K562 (cell line): ENCODE data around the gene GNA15. TPM values are rescaled to one million over a fixed set of nuclear protein-coding genes. Genes with fewer than 3 reads are reported as not detected.

Experiments
- ATAC-seq: fragments of 200-7000 bp; cut with Tn5 transposase; 3 replicates; pipeline ENCODE4 v1.9.1; 2020; ENCODE audit warnings: moderate library complexity
- BruUV-seq: library from RNA; stranded (reverse); fragments of 400-500 nt; replicated peaks from 2 replicates; lab custom pipeline; 2021; lab: Mats Ljungman, UMichigan
- CTCF ChIA-PET: fragments of 300-600 bp; formaldehyde crosslinking; extraction: SDS; loops from one replicate; lab custom pipeline; 2021; ENCODE audit warnings: low intra/inter-chr PET ratio; lab: Yijun Ruan, JAX
- POLR2A ChIA-PET: fragments of 300-600, 350-650 bp; sonication (Branson Sonifier 250); formaldehyde crosslinking; extraction: SDS; loops from one replicate; lab custom pipeline; 2021; ENCODE audit warnings: antibody characterized with exemption, inconsistent platforms; lab: Yijun Ruan, JAX
- DNase-seq, 4 experiments: peaks; one replicate each; pipeline versions ENCODE4 v3.0.0 to v3.0.0-alpha.2; 2011 to 2018; ENCODE audit warnings: low spot score in 3 of 4, mixed read lengths in 3 of 4; ENCODE audit errors: extremely low read depth in 1 of 4
- FAIRE-seq: peaks from 2 replicates; lab custom pipeline; 2011; peaks lifted over from hg19 to GRCh38; lab: Jason Lieb, UNC
- H2AFZ ChIP-seq: 2 replicates; pipeline ENCODE4 v1.6.0; 2011; ENCODE audit warnings: low read depth, low read length, control low read depth, inconsistent platforms
- H3K27ac ChIP-seq: fragments of 200-600 bp; 3 replicates; pipeline ENCODE4 v1.8.0; 2011; ENCODE audit warnings: low read depth, mild to moderate bottlenecking, control low read depth, inconsistent platforms, low read length, moderate library complexity, mixed read lengths; ENCODE audit errors: extremely low read depth
- H3K27me3 ChIP-seq, 2 experiments: fragments of 300-600 bp in 1 of 2; 2 replicates in 1 of 2; 3 replicates in 1 of 2; pipeline versions ENCODE4 v1.6.0 to v1.8.0; 2011; ENCODE audit warnings: inconsistent platforms in 2 of 2, low read length in 2 of 2, mild to moderate bottlenecking in 1 of 2, mixed read lengths in 1 of 2, moderate library complexity in 1 of 2; ENCODE audit not compliant: control insufficient read depth in 2 of 2, insufficient read depth in 2 of 2
- H3K36me3 ChIP-seq: fragments of 300-600 bp; 3 replicates; pipeline ENCODE4 v1.8.0; 2011; ENCODE audit warnings: mild to moderate bottlenecking, low read length, inconsistent platforms; ENCODE audit not compliant: control insufficient read depth, insufficient read depth
- H3K4me1 ChIP-seq, 2 experiments: fragments of 200-600 bp in 1 of 2; replicated peaks in 1 of 2; 2 replicates in 1 of 2; 3 replicates in 1 of 2; pipeline versions ENCODE4 v1.5.1 to v1.8.0; 2011; ENCODE audit warnings: inconsistent platforms in 2 of 2, low read length in 2 of 2, mild to moderate bottlenecking in 1 of 2, mixed read lengths in 1 of 2, moderate library complexity in 1 of 2; ENCODE audit not compliant: control insufficient read depth in 2 of 2, insufficient read depth in 2 of 2
- H3K4me2 ChIP-seq: 2 replicates; pipeline ENCODE4 v1.6.1; 2011; ENCODE audit warnings: low read length, control low read depth, inconsistent platforms, mixed read lengths; ENCODE audit not compliant: insufficient read depth
- H3K4me3 ChIP-seq: fragments of 200-600 bp; sonication (generic), shearing (Covaris generic); 2 replicates; pipeline ENCODE4 v1.5.1; 2016; ENCODE audit warnings: control low read depth, inconsistent platforms
- H3K79me2 ChIP-seq: fragments of 200-600 bp; 3 replicates; pipeline ENCODE4 v1.8.0; 2011; ENCODE audit warnings: low read length, inconsistent platforms; ENCODE audit not compliant: control insufficient read depth, insufficient read depth
- H3K9ac ChIP-seq, 2 experiments: 2 replicates each; pipeline versions ENCODE4 v1.6.0 to v1.6.1; 2011; ENCODE audit warnings: low read depth in 2 of 2, low read length in 2 of 2, control low read depth in 1 of 2, inconsistent platforms in 1 of 2, mild to moderate bottlenecking in 1 of 2, mixed read lengths in 1 of 2; ENCODE audit not compliant: insufficient read depth in 1 of 2
- H3K9me1 ChIP-seq: one replicate; pipeline ENCODE4 v1.6.0; 2011; ENCODE audit warnings: inconsistent platforms, mild to moderate bottlenecking, low read length, moderate library complexity; ENCODE audit not compliant: control insufficient read depth, insufficient read depth
- H3K9me3 ChIP-seq: replicated peaks from 2 replicates; pipeline ENCODE4 v1.5.1; 2011; ENCODE audit warnings: low read depth, low read length, inconsistent platforms; ENCODE audit not compliant: control insufficient read depth, insufficient read depth
- H4K20me1 ChIP-seq: replicated peaks from 2 replicates; pipeline ENCODE4 v1.6.1; 2011; ENCODE audit warnings: low read length, inconsistent platforms, mixed read lengths; ENCODE audit not compliant: control insufficient read depth, insufficient read depth
- CTBP1 ChIP-seq: fragments of 450-650 bp; IDR thresholded peaks from 2 replicates; pipeline ENCODE4 v1.6.1; 2016; ENCODE audit warnings: borderline replicate concordance
- PHB2 ChIP-seq: fragments of 450-650 bp; IDR thresholded peaks from 2 replicates; pipeline ENCODE4 v1.6.1; 2017; ENCODE audit warnings: low read depth
- SOX6 ChIP-seq: fragments of 450-650 bp; IDR thresholded peaks from 2 replicates; pipeline ENCODE4 v1.6.1; 2014; ENCODE audit warnings: mild to moderate bottlenecking
- TAF1 ChIP-seq: IDR thresholded peaks from 2 replicates; pipeline ENCODE4 v1.6.1; 2011; ENCODE audit warnings: mild to moderate bottlenecking, low read length, moderate library complexity; ENCODE audit not compliant: insufficient read depth, control insufficient read depth, severe bottlenecking; ENCODE audit errors: extremely low read depth
- TAF7 ChIP-seq: fragments of 450-650 bp; IDR thresholded peaks from 2 replicates; pipeline ENCODE4 v1.6.1; 2016; ENCODE audit warnings: missing genetic modification characterization, missing compliant biosample characterization
- TEAD1 ChIP-seq, 2 experiments: fragments of 450-650 bp in 1 of 2; sonication (generic) in 1 of 2; formaldehyde crosslinking; IDR thresholded peaks; 2 replicates each; pipeline versions ENCODE4 v1.4.0 to v1.8.0; 2020 to 2022; ENCODE audit warnings: mild to moderate bottlenecking in 2 of 2, missing genetic modification reagents in 1 of 2
- UBTF ChIP-seq, 2 experiments: IDR thresholded peaks; 2 replicates each; pipeline ENCODE4 v1.6.1; 2012; ENCODE audit warnings: improper control_type of control experiment in 2 of 2, low read depth in 2 of 2, low read length in 2 of 2, borderline replicate concordance in 1 of 2
- VEZF1 ChIP-seq: fragments of 200-800 bp; sonication (Bioruptor generic); IDR thresholded peaks from 2 replicates; pipeline ENCODE4 v1.6.1; 2017; ENCODE audit warnings: missing genetic modification characterization, missing compliant biosample characterization
- ZNF507 ChIP-seq: conservative IDR thresholded peaks from 2 replicates; pipeline ENCODE4 v1.6.1; 2017; ENCODE audit warnings: missing genetic modification characterization, missing compliant biosample characterization
- ZNF75A ChIP-seq: fragments of 450-650 bp; formaldehyde crosslinking; IDR thresholded peaks from 2 replicates; pipeline ENCODE4 v1.4.0; 2020; ENCODE audit warnings: mild to moderate bottlenecking
- WGBS: fragments of 100-300 bp; shearing (Covaris generic); methylation state at CpG from one replicate; pipeline ENCODE4 v1.1.6; 2016; ENCODE audit warnings: low coverage, mixed read lengths; ENCODE audit not compliant: insufficient coverage; ENCODE audit errors: missing lambda C conversion rate; 5-methylcytosine and 5-hydroxymethylcytosine counted together
- in situ Hi-C: fragments of 300-500 bp; cut with MboI; formaldehyde crosslinking; loops from 4 replicates; pipeline ENCODE4 v1.15.0; 2018; ENCODE audit warnings: inconsistent platforms, mixed read lengths
- intact Hi-C: fragments of 100-400 bp; cut with micrococcal nuclease; formaldehyde crosslinking; loops from 2 replicates; pipeline ENCODE4 v1.14.2; 2022
- polyA plus RNA-seq, 8 experiments: library from polyadenylated mRNA; depleted of rRNA in 4 of 8; stranded (reverse) in 5 of 8; unstranded in 3 of 8; fragments of >200 nt; fragmentation: Nextera tagmentation in 2 of 8; fragmentation: Illumina TruSeq in 1 of 8; extraction: Ambion mirVana in 2 of 8; extraction: Trizol in 1 of 8; gene quantifications; 2 replicates each; pipeline versions ENCODE4 v1.2.1 to v1.2.3, GENCODE V29; 2011 to 2014; ENCODE audit warnings: inconsistent platforms in 1 of 8, missing spikeins in 1 of 8
- total RNA-seq, 7 experiments: library from RNA; depleted of rRNA in 6 of 7; stranded (reverse); fragments of >200 nt in 6 of 7; fragmentation: Illumina TruSeq in 2 of 7; extraction: Trizol in 2 of 7; gene quantifications; 2 replicates each; pipeline versions ENCODE4 v1.2.1 to v1.2.3, GENCODE V29; 2011 to 2021; ENCODE audit warnings: low replicate concordance in 1 of 7
- TF ChIP-seq, protein P1 (sequence below): fragments of 450-650 bp; IDR thresholded peaks from 2 replicates; pipeline ENCODE4 v1.6.1; 2016; ENCODE audit warnings: low read depth, mild to moderate bottlenecking, moderate library complexity
- TF ChIP-seq, protein P2 (sequence below): IDR thresholded peaks from 3 replicates; pipeline ENCODE4 v1.6.1; 2011; ENCODE audit warnings: borderline replicate concordance, mild to moderate bottlenecking, moderate library complexity; ENCODE audit not compliant: insufficient read length; ENCODE audit errors: extremely low read depth

The GNA15 gene
- total and polyA plus RNA-seq, 9 of the 15 experiments (the other 6 are each of a cell fraction or from before 2014, with no cell fraction given), result 0.03 to 0.24 (median 0.11) TPM; not detected in 1

- Histone ChIP-seq H3K9ac (0 out of 4 replicates have a peak overlapping the region, but pooled peaks of 1 of the 2 experiments have one; percentile 20), H3K36me3 (peaks cover 23% of the 10 kb centered on the region; the same call in 1 of the 3 replicates), H3K79me2 (peaks cover 51% of the 10 kb centered on the region), H3K9me1 (no peaks in the 10 kb centered on the region), H3K4me3 (no peak overlapping the region)
- POLR2A ChIA-PET, result interaction anchor here (0.6 kb wide), 2 partner anchors 382 to 403 kb away, joined by 3 to 5 read pairs; no protein-coding TSS in a partner anchor
- no peak for ATAC-seq
- DNase-seq, result no peak
- CTCF ChIA-PET, result interaction anchor here (1.3 kb wide), 1 partner anchor 160 kb away, joined by 3 read pairs; no protein-coding TSS in a partner anchor
- TF ChIP-seq, protein P1, sequence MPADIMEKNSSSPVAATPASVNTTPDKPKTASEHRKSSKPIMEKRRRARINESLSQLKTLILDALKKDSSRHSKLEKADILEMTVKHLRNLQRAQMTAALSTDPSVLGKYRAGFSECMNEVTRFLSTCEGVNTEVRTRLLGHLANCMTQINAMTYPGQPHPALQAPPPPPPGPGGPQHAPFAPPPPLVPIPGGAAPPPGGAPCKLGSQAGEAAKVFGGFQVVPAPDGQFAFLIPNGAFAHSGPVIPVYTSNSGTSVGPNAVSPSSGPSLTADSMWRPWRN, result no peak
- TF ChIP-seq SOX6, result no peak
- no peak for TF ChIP-seq UBTF (IDR thresholded peaks at IDR 0.05; ENCODE audit: borderline replicate concordance in 1 of 2, low read depth in 2 of 2, low read length in 2 of 2)
- TF ChIP-seq VEZF1 (CRISPR knock-in tag), result no peak
- TF ChIP-seq PHB2, result no peak
- TF ChIP-seq CTBP1, result no peak
- no peak for TF ChIP-seq ZNF75A (CRISPR knock-in tag)
- TF ChIP-seq, protein P2, sequence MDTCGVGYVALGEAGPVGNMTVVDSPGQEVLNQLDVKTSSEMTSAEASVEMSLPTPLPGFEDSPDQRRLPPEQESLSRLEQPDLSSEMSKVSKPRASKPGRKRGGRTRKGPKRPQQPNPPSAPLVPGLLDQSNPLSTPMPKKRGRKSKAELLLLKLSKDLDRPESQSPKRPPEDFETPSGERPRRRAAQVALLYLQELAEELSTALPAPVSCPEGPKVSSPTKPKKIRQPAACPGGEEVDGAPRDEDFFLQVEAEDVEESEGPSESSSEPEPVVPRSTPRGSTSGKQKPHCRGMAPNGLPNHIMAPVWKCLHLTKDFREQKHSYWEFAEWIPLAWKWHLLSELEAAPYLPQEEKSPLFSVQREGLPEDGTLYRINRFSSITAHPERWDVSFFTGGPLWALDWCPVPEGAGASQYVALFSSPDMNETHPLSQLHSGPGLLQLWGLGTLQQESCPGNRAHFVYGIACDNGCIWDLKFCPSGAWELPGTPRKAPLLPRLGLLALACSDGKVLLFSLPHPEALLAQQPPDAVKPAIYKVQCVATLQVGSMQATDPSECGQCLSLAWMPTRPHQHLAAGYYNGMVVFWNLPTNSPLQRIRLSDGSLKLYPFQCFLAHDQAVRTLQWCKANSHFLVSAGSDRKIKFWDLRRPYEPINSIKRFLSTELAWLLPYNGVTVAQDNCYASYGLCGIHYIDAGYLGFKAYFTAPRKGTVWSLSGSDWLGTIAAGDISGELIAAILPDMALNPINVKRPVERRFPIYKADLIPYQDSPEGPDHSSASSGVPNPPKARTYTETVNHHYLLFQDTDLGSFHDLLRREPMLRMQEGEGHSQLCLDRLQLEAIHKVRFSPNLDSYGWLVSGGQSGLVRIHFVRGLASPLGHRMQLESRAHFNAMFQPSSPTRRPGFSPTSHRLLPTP, result no peak
- TF ChIP-seq TAF1, result no peak
- TF ChIP-seq TAF7 (tag), result no peak
- no peak for TF ChIP-seq TEAD1 (CRISPR knock-in tag; IDR thresholded peaks at IDR 0.05)
- no peak for TF ChIP-seq ZNF507 (tag)
- TF ChIP-seq, all 486 proteins: peak for 0
- no peaks in the 10 kb centered on the region for H3K9me3 ChIP-seq
- H4K20me1 ChIP-seq, result no peaks in the 10 kb centered on the region; the same call in none of the 2 replicates
- 97% methylated on average over 30 of the region's 37 CpGs for WGBS
- no peaks in the 10 kb centered on the region for H3K27me3 ChIP-seq
- no peak overlapping the region for H2AFZ ChIP-seq
- in situ Hi-C loops (no loop called here), intact Hi-C loops (no loop called here)
- FAIRE-seq, result no peak
- no peak overlapping the region for H3K27ac ChIP-seq
- no TSS peak for BruUV-seq
- no peak overlapping the region for H3K4me2 ChIP-seq
- H3K4me1 ChIP-seq, result peaks cover 2 to 76% of the 10 kb centered on the region in 2 experiments; a peak in 3 of 5 replicates
Measured at GRCh38 chr19:3110126-3110825, 25.6 kb upstream of the GNA15 start.
